Ishikawa (cell line): ENCODE results near the gene SLC29A1.

Experiments
- CEBPB ChIP-seq: IDR thresholded peaks from 2 replicates; pipeline ENCODE4 v1.6.1; 2012
- CREB1 ChIP-seq: IDR thresholded peaks from 2 replicates; pipeline ENCODE4 v1.6.1; 2012; ENCODE audit warnings: low read depth
- EP300 ChIP-seq: IDR thresholded peaks from 2 replicates; pipeline ENCODE4 v1.6.1; 2012; ENCODE audit warnings: borderline replicate concordance
- NFIC ChIP-seq: IDR thresholded peaks from 2 replicates; pipeline ENCODE4 v1.6.1; 2012
- RAD21 ChIP-seq: IDR thresholded peaks from 2 replicates; pipeline ENCODE4 v1.6.1; 2012; ENCODE audit warnings: low read depth
- TAF1 ChIP-seq: IDR thresholded peaks from 2 replicates; pipeline ENCODE4 v1.6.1; 2012; ENCODE audit warnings: low read depth, mild to moderate bottlenecking
- TCF12 ChIP-seq: IDR thresholded peaks from 2 replicates; pipeline ENCODE4 v1.6.1; 2012; ENCODE audit warnings: low read depth
- TEAD4 ChIP-seq: IDR thresholded peaks from 2 replicates; pipeline ENCODE4 v1.6.1; 2012
- YY1 ChIP-seq: IDR thresholded peaks from 2 replicates; pipeline ENCODE4 v1.6.1; 2012; ENCODE audit warnings: low read depth
- ZBTB7A ChIP-seq: IDR thresholded peaks from 2 replicates; pipeline ENCODE4 v1.6.1; 2012; ENCODE audit warnings: low read depth
- TF ChIP-seq, protein P1 (sequence below): IDR thresholded peaks from 2 replicates; pipeline ENCODE4 v1.6.1; 2012
- TF ChIP-seq, protein P2 (sequence below): IDR thresholded peaks from 2 replicates; pipeline ENCODE4 v1.6.1; 2012
- TF ChIP-seq, protein P3 (sequence below): IDR thresholded peaks from 2 replicates; pipeline ENCODE4 v1.6.1; 2012; ENCODE audit warnings: low read depth, mild to moderate bottlenecking

DNA sequence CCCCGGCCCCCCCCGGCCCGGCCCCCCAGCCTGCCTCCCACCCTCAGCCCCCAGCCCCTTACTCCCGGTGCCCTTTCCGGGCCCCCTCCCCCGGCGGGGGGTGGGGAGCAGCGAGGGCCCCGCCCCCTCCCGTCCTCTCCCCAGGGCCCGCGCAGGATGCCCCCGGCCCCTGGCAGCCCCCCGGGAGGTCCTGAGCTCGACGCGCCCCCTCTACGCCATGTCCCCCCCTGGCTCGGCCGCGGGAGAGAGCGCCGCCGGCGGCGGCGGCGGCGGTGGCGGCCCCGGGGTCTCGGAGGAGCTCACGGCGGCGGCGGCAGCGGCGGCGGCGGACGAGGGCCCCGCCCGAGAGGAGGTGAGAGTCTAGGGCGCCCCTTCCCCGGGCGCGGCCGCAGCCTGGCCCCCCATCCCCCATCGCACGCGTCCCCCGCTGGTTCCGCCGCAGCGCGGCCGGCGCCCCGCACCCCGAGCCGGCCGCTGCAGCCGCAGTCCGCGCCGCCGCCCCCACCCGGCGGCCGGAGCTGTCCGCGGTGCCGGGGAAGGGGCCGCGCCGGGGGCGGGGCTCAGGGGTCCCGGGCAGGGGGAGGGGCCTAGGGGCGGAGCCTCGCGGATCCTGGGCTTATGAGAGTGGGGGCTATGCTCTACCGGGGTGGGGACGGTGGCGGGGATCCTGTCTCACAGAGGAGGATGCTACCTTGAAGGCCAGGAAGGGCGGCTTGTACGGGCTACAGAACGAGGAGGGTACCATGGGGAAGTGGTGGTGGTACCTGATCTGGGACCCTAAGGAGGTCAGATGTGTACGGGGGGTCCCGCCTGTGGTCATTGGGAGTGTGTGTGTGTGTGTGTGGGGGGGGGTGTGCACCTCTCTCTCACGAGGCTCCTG, 47.4 kb downstream of the SLC29A1 start:
- TF ChIP-seq, protein P1, sequence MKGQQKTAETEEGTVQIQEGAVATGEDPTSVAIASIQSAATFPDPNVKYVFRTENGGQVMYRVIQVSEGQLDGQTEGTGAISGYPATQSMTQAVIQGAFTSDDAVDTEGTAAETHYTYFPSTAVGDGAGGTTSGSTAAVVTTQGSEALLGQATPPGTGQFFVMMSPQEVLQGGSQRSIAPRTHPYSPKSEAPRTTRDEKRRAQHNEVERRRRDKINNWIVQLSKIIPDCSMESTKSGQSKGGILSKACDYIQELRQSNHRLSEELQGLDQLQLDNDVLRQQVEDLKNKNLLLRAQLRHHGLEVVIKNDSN, result no peak
- TF ChIP-seq, protein P2, sequence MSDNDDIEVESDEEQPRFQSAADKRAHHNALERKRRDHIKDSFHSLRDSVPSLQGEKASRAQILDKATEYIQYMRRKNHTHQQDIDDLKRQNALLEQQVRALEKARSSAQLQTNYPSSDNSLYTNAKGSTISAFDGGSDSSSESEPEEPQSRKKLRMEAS, result no peak
- TF ChIP-seq TAF1 (no peak), CREB1 (no peak), CEBPB (no peak), TEAD4 (no peak), RAD21 (no peak), NFIC (no peak), EP300 (no peak), ZBTB7A (no peak), YY1 (no peak), TCF12 (no peak)
- TF ChIP-seq, protein P3, sequence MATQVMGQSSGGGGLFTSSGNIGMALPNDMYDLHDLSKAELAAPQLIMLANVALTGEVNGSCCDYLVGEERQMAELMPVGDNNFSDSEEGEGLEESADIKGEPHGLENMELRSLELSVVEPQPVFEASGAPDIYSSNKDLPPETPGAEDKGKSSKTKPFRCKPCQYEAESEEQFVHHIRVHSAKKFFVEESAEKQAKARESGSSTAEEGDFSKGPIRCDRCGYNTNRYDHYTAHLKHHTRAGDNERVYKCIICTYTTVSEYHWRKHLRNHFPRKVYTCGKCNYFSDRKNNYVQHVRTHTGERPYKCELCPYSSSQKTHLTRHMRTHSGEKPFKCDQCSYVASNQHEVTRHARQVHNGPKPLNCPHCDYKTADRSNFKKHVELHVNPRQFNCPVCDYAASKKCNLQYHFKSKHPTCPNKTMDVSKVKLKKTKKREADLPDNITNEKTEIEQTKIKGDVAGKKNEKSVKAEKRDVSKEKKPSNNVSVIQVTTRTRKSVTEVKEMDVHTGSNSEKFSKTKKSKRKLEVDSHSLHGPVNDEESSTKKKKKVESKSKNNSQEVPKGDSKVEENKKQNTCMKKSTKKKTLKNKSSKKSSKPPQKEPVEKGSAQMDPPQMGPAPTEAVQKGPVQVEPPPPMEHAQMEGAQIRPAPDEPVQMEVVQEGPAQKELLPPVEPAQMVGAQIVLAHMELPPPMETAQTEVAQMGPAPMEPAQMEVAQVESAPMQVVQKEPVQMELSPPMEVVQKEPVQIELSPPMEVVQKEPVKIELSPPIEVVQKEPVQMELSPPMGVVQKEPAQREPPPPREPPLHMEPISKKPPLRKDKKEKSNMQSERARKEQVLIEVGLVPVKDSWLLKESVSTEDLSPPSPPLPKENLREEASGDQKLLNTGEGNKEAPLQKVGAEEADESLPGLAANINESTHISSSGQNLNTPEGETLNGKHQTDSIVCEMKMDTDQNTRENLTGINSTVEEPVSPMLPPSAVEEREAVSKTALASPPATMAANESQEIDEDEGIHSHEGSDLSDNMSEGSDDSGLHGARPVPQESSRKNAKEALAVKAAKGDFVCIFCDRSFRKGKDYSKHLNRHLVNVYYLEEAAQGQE, result peak; percentile 79
